Fibroblast of lung (primary cell): ENCODE data around the gene TAAR9. TPM values are rescaled to one million over a fixed set of nuclear protein-coding genes. Genes with fewer than 3 reads are reported as not detected.

Experiments
- DNase-seq, 2 donors: peaks; one replicate each; pipeline versions ENCODE4 v3.0.0 to v3.0.0-alpha.2; 2010; ENCODE audit warnings: low read depth in 2 of 2
- H2AFZ ChIP-seq: 2 replicates; pipeline ENCODE4 v1.5.1; 2012; ENCODE audit warnings: low read length, control low read depth, inconsistent platforms
- H3K27ac ChIP-seq: 2 replicates; pipeline ENCODE4 v1.5.1; 2011; ENCODE audit warnings: low read length, control low read depth; ENCODE audit not compliant: insufficient read depth
- H3K27me3 ChIP-seq: 2 replicates; pipeline ENCODE4 v1.5.1; 2011; ENCODE audit warnings: mild to moderate bottlenecking, low read length; ENCODE audit not compliant: control insufficient read depth, insufficient read depth
- H3K36me3 ChIP-seq: 2 replicates; pipeline ENCODE4 v1.5.1; 2011; ENCODE audit warnings: low read length; ENCODE audit not compliant: control insufficient read depth, insufficient read depth
- H3K4me1 ChIP-seq: 2 replicates; pipeline ENCODE4 v1.5.1; 2011; ENCODE audit warnings: low read length; ENCODE audit not compliant: control insufficient read depth, insufficient read depth; ENCODE audit errors: extremely low read depth
- H3K4me2 ChIP-seq: 2 replicates; pipeline ENCODE4 v1.5.1; 2011; ENCODE audit warnings: low read length, control low read depth; ENCODE audit not compliant: insufficient read depth; ENCODE audit errors: extremely low read depth
- H3K4me3 ChIP-seq, 4 experiments: fragments of 200-600 bp in 1 of 4; sonication (generic) in 1 of 4; replicated peaks in 1 of 4; 2 replicates each; pipeline ENCODE4 v1.5.1; 2011 to 2016; ENCODE audit warnings: low read length in 4 of 4, low read depth in 3 of 4, mild to moderate bottlenecking in 3 of 4, control low read depth in 2 of 4, inconsistent platforms in 1 of 4, mixed read lengths in 1 of 4; ENCODE audit not compliant: insufficient read depth in 1 of 4; ENCODE audit errors: control extremely low read depth in 1 of 4
- H3K79me2 ChIP-seq: 2 replicates; pipeline ENCODE4 v1.5.1; 2012; ENCODE audit warnings: mild to moderate bottlenecking, low read length, inconsistent platforms; ENCODE audit not compliant: control insufficient read depth, insufficient read depth
- H3K9ac ChIP-seq: 2 replicates; pipeline ENCODE4 v1.5.1; 2011; ENCODE audit warnings: mild to moderate bottlenecking, low read length, control low read depth; ENCODE audit not compliant: insufficient read depth
- H3K9me3 ChIP-seq: 2 replicates; pipeline ENCODE4 v1.5.1; 2012; ENCODE audit warnings: low read depth, low read length; ENCODE audit not compliant: control insufficient read depth, insufficient read depth
- H4K20me1 ChIP-seq: 2 replicates; pipeline ENCODE4 v1.5.1; 2011; ENCODE audit warnings: low read length; ENCODE audit not compliant: control insufficient read depth, insufficient read depth; ENCODE audit errors: extremely low read depth
- EZH2 ChIP-seq: IDR thresholded peaks from 2 replicates; pipeline ENCODE4 v1.5.1; 2012; ENCODE audit warnings: low read length, control low read depth, mild to moderate bottlenecking; ENCODE audit errors: missing control alignments
- polyA plus RNA-seq, 2 donors: library from polyadenylated mRNA; depleted of rRNA in 1 of 2; stranded (reverse) in 1 of 2; unstranded in 1 of 2; fragments of >200 nt; gene quantifications; 2 replicates each; pipeline ENCODE4 v1.2.1, GENCODE V29; 2011 to 2012; ENCODE audit warnings: missing spikeins in 1 of 2
- total RNA-seq: library from RNA; depleted of rRNA; stranded (reverse); fragments of >200 nt; gene quantifications from 2 replicates; pipeline ENCODE4 v1.2.1, GENCODE V29; 2014
- TF ChIP-seq, protein P1 (sequence below), 2 donors: IDR thresholded peaks in 1 of 2; conservative IDR thresholded peaks in 1 of 2; 1 replicate in 1 of 2; 2 replicates in 1 of 2; pipeline ENCODE4 v1.5.1; 2011 to 2012; ENCODE audit warnings: low read length in 2 of 2, control low read depth in 1 of 2, inconsistent platforms in 1 of 2, low read depth in 1 of 2, mild to moderate bottlenecking in 1 of 2

The TAAR9 gene
- total and polyA plus RNA-seq, 2 donors (not counting 1 experiment from before 2014, with no cell fraction given) = not detected

DNA sequence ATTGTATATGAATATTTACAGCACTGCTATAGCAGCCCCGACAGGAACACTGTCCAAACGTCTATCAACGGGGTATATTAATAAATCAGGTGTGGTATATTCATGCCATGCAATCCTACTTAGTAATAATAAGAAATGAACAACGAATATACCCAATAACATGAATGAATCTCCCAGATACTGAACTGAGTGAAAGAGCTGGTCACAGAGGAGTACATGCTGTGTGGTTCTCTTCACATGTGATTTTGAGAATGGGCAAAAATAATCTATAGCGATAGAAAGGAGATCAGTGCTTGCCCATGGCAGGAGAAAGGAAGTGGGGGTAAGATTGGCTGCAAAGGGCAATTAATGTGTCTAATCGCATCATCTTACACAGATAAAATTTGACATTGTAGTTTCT, 28.3 kb downstream of the TAAR9 start:
- H3K27me3 ChIP-seq = peaks cover 16% of the 10 kb centered on the region
- no peak overlapping the region for H3K4me3 ChIP-seq
- no peaks in the 10 kb centered on the region for H4K20me1 ChIP-seq
- no peaks in the 10 kb centered on the region for H3K36me3 ChIP-seq
- DNase-seq = no peak
- H3K9ac ChIP-seq = no peak overlapping the region
- TF ChIP-seq EZH2 = no peak
- TF ChIP-seq, protein P1, sequence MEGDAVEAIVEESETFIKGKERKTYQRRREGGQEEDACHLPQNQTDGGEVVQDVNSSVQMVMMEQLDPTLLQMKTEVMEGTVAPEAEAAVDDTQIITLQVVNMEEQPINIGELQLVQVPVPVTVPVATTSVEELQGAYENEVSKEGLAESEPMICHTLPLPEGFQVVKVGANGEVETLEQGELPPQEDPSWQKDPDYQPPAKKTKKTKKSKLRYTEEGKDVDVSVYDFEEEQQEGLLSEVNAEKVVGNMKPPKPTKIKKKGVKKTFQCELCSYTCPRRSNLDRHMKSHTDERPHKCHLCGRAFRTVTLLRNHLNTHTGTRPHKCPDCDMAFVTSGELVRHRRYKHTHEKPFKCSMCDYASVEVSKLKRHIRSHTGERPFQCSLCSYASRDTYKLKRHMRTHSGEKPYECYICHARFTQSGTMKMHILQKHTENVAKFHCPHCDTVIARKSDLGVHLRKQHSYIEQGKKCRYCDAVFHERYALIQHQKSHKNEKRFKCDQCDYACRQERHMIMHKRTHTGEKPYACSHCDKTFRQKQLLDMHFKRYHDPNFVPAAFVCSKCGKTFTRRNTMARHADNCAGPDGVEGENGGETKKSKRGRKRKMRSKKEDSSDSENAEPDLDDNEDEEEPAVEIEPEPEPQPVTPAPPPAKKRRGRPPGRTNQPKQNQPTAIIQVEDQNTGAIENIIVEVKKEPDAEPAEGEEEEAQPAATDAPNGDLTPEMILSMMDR (conservative IDR thresholded peaks at IDR 0.05 in 1 of 2, IDR thresholded peaks at IDR 0.05 in 1 of 2; ENCODE audit: low read depth in 1 of 2, low read length in 2 of 2) = no peak
- H3K4me1 ChIP-seq = no peaks in the 10 kb centered on the region
- no peak overlapping the region for H3K4me2 ChIP-seq
- H2AFZ ChIP-seq = no peak overlapping the region
- no peak overlapping the region for H3K27ac ChIP-seq
- no peaks in the 10 kb centered on the region for H3K79me2 ChIP-seq
- no peaks in the 10 kb centered on the region for H3K9me3 ChIP-seq

DNA sequence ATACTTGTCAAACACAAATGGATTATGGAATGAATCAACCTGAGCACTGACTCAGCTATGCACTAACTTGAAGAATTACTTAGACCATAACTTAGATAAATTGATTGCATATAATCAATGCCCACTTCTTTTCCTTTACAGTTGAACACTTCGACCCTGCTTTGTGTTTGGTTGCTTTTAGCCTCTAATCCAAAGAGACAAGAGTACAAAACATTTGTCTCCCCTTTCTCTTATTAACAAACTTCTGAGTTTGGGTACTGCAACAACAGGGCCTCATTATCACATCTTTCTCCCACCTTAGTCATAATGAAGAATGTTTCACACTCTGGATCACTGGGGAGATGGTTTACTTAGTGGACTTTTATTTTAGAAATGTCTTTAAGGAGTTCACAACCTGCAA, 29.5 kb downstream of the TAAR9 start:
- Histone ChIP-seq H3K27me3 (peaks cover 16% of the 10 kb centered on the region), H2AFZ (no peak overlapping the region)

DNA sequence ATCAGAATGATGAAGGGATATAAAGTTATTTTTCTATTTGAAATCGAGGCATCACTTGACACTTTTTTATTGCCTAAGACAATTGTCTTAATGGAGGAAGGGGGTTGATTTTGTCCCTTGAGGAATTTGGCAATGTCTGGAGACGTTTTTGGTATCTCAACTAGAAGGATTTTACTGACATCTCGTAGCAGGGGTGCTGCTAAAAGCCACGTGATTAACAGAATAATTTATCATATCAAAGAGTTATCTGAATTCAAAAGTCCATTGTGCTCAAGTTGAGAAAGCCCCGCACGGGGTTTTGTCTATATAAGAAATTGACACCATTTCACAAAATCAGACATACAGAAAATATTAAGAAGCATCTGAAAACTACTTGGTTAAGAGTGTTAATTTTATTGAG, 30.5 kb downstream of the TAAR9 start:
- peaks cover 14% of the 10 kb centered on the region for H3K27me3 ChIP-seq
- no peaks in the 10 kb centered on the region for H3K9me3 ChIP-seq
- H4K20me1 ChIP-seq = no peaks in the 10 kb centered on the region

More for the DNA sequence above, 29.5 kb downstream of the TAAR9 start:
- no peak overlapping the region for H3K27ac ChIP-seq
- H4K20me1 ChIP-seq = no peaks in the 10 kb centered on the region
- H3K4me2 ChIP-seq = no peak overlapping the region
- H3K9me3 ChIP-seq = no peaks in the 10 kb centered on the region
- no peak overlapping the region for H3K4me3 ChIP-seq
- H3K36me3 ChIP-seq = no peaks in the 10 kb centered on the region
- DNase-seq = no peak
- H3K79me2 ChIP-seq = no peaks in the 10 kb centered on the region
- no peak for TF ChIP-seq EZH2
- TF ChIP-seq, protein P1 (conservative IDR thresholded peaks at IDR 0.05 in 1 of 2, IDR thresholded peaks at IDR 0.05 in 1 of 2; ENCODE audit: low read depth in 1 of 2, low read length in 2 of 2) = no peak
- no peaks in the 10 kb centered on the region for H3K4me1 ChIP-seq
- no peak overlapping the region for H3K9ac ChIP-seq

More for the DNA sequence above, 30.5 kb downstream of the TAAR9 start:
- Histone ChIP-seq H3K9ac (no peak overlapping the region), H3K4me3 (no peak overlapping the region), H2AFZ (no peak overlapping the region), H3K36me3 (no peaks in the 10 kb centered on the region), H3K4me2 (no peak overlapping the region), H3K79me2 (no peaks in the 10 kb centered on the region), H3K27ac (no peak overlapping the region), H3K4me1 (no peaks in the 10 kb centered on the region)
- DNase-seq = no peak
- TF ChIP-seq EZH2 = no peak
